Stimulated activated CD4-positive, alpha-beta T cell treated with anti-CD3 and anti-CD28 coated beads, Interleukin-1b, Interleukin-23, amount 100 ng/mL, for 24 hours (primary cell): ENCODE results near the gene SEMA6C.
A peak's percentile ranks its signal among the peaks of the same experiment; 100 is the strongest.
"Not testable (repeated sequence)": the region's sequence is repeated elsewhere in the genome, so short reads cannot be mapped to it uniquely, and the experiment has no call there.

Experiments used
- DNase-seq, 4 experiments: peaks; one replicate each; pipeline ENCODE4 v3.0.0-alpha.2; 2020; ENCODE audit warnings: low read depth in 4 of 4, low spot score in 1 of 4

Gene SEMA6C

GRCh38 chr1:151146412-151147131, at the start of gene SEMA6C:
Gene SEMA6C (minus strand): TSS chr1:151146631. CDS start chr1:151142621, 4,010 bp downstream.
- DNase-seq, result peak; percentile 59 to 85 (median 74)

- DNase-seq, result not testable (repeated sequence)
These were observed 48.6 kb upstream of the SEMA6C start for GRCh38 chr1:151194894-151195594.

- no peak for DNase-seq
These were observed 47.4 kb upstream of the SEMA6C start for GRCh38 chr1:151193856-151194255.

- no peak for DNase-seq
These were observed 46.9 kb upstream of the SEMA6C start for GRCh38 chr1:151193304-151193703.

- DNase-seq, result no peak
These were observed 45.6 kb upstream of the SEMA6C start for GRCh38 chr1:151192047-151192446.

GRCh38 chr1:151189637-151190445, 43.4 kb upstream of the SEMA6C start, which contains the start of gene VPS72:
Gene VPS72 (minus strand): TSS chr1:151190197. CDS start chr1:151190121, 76 bp downstream.
- DNase-seq, result peak; percentile 65 to 80 (median 74)

GRCh38 chr1:151188667-151189066, 42.2 kb upstream of the SEMA6C start:
- not testable (repeated sequence) for DNase-seq

GRCh38 chr1:151187205-151187604, 40.8 kb upstream of the SEMA6C start:
- DNase-seq, result no peak

GRCh38 chr1:151184211-151184610, 37.8 kb upstream of the SEMA6C start:
- no peak for DNase-seq

- DNase-seq, result no peak
These were observed 30.1 kb upstream of the SEMA6C start for GRCh38 chr1:151176514-151177045.

- DNase-seq, result no peak
These were observed 29.4 kb upstream of the SEMA6C start, which contains the start of gene TMOD4 for GRCh38 chr1:151175863-151176262. Gene TMOD4 (minus strand): TSS chr1:151175981. CDS start chr1:151174875, 1,106 bp downstream.

- no peak for DNase-seq
These were observed 28.8 kb upstream of the SEMA6C start for GRCh38 chr1:151175041-151175741.

- no peak for DNase-seq
These were observed 24.8 kb upstream of the SEMA6C start for GRCh38 chr1:151171190-151171589.

- DNase-seq, result no peak
These were observed 20.7 kb upstream of the SEMA6C start for GRCh38 chr1:151167116-151167515.

GRCh38 chr1:151166505-151166956, 20.1 kb upstream of the SEMA6C start:
- no peak for DNase-seq

- peak; percentile 81 to 92 (median 88) for DNase-seq
These were observed 19.5 kb upstream of the SEMA6C start, which contains the start of the genes LYSMD1 and SCNM1 for GRCh38 chr1:151165738-151166504. Gene LYSMD1 (minus strand): TSS chr1:151165902. CDS start chr1:151165258, 644 bp downstream. Gene SCNM1 (plus strand): TSS chr1:151166144. CDS start chr1:151166153, 9 bp downstream.

- DNase-seq, result no peak
These were observed 18.9 kb upstream of the SEMA6C start for GRCh38 chr1:151165281-151165737.

GRCh38 chr1:151164732-151165280, 18.4 kb upstream of the SEMA6C start:
- DNase-seq, result no peak

- no peak for DNase-seq
These were observed 12.9 kb upstream of the SEMA6C start for GRCh38 chr1:151159373-151159772.
